ENCODE results near the gene DNAJC7. TPM values are rescaled to one million over a fixed set of nuclear protein-coding genes. Genes with fewer than 3 reads are reported as not detected.

DNAJC7 gene
- total RNA-seq, 2 donors from 2014 or later, result 112 to 116 TPM

- 88 to 90% methylated on average over 2 to 3 of the region's 3 CpGs for WGBS, 2 experiments (ENCODE audit: insufficient coverage in 1 of 2, insufficient read length in 1 of 2)
- TF ChIP-seq CTCF (conservative IDR thresholded peaks at IDR 0.05), result no peak
- no peak overlapping the region for H3K9ac ChIP-seq (ENCODE audit: extremely low read depth, low read length, poor library complexity, severe bottlenecking)
- H3K9me3 ChIP-seq (ENCODE audit: control insufficient read depth, low read length), result no peaks in the 10 kb centered on the region
- H3K36me3 ChIP-seq (ENCODE audit: control insufficient read depth, insufficient read depth, low read length), result peaks cover 7% of the 10 kb centered on the region
- H3K27ac Mint-ChIP-seq, result no peak overlapping the region
- no peaks in the 10 kb centered on the region for H3K27me3 Mint-ChIP-seq (ENCODE audit: insufficient read depth)
- no peak overlapping the region for H3K4me3 Mint-ChIP-seq
- no peaks in the 10 kb centered on the region for H3K27me3 ChIP-seq (ENCODE audit: control insufficient read depth, insufficient read depth, low read length, poor library complexity, severe bottlenecking)
- peaks cover 11% of the 10 kb centered on the region for H3K36me3 Mint-ChIP-seq (ENCODE audit: low read depth)
- DNase-seq, result no peak
- no peaks in the 10 kb centered on the region for H3K9me3 Mint-ChIP-seq
- no peaks in the 10 kb centered on the region for H3K4me1 Mint-ChIP-seq
- no peak overlapping the region for H3K27ac ChIP-seq (ENCODE audit: low read depth, low read length)
- no peak overlapping the region for H3K4me3 ChIP-seq (ENCODE audit: low read length)
- H3K4me1 ChIP-seq (ENCODE audit: control insufficient read depth, insufficient read depth, low read length), result no peaks in the 10 kb centered on the region
Measured at GRCh38 chr17:41944943-41945342, 72.3 kb downstream of the DNAJC7 start.

- Histone ChIP-seq H3K9ac (ENCODE audit: extremely low read depth, low read length, poor library complexity, severe bottlenecking) (no peak overlapping the region), H3K4me3 (ENCODE audit: low read length) (no peak overlapping the region), H3K4me1 (ENCODE audit: control insufficient read depth, insufficient read depth, low read length) (no peaks in the 10 kb centered on the region), H3K27ac (ENCODE audit: low read depth, low read length) (no peak overlapping the region), H3K9me3 (ENCODE audit: control insufficient read depth, low read length) (no peaks in the 10 kb centered on the region), H3K27me3 (ENCODE audit: control insufficient read depth, insufficient read depth, low read length, poor library complexity, severe bottlenecking) (no peaks in the 10 kb centered on the region), H3K36me3 (ENCODE audit: control insufficient read depth, insufficient read depth, low read length) (no peaks in the 10 kb centered on the region)
- Mint-ChIP-seq H3K4me3 (no peak overlapping the region), H3K27me3 (ENCODE audit: insufficient read depth) (no peaks in the 10 kb centered on the region), H3K36me3 (ENCODE audit: low read depth) (peaks cover 5% of the 10 kb centered on the region), H3K4me1 (no peaks in the 10 kb centered on the region), H3K9me3 (no peaks in the 10 kb centered on the region), H3K27ac (no peak overlapping the region)
- no peak for TF ChIP-seq CTCF (conservative IDR thresholded peaks at IDR 0.05)
- no peak for DNase-seq
- 94 to 95% methylated on average over 3 of the region's 3 CpGs for WGBS, 2 experiments (ENCODE audit: insufficient coverage in 1 of 2, insufficient read length in 1 of 2)
Measured at GRCh38 chr17:41943492-41943891, 73.7 kb downstream of the DNAJC7 start.

- Histone ChIP-seq H3K27me3 (ENCODE audit: control insufficient read depth, insufficient read depth, low read length, poor library complexity, severe bottlenecking) (no peaks in the 10 kb centered on the region), H3K36me3 (ENCODE audit: control insufficient read depth, insufficient read depth, low read length) (no peaks in the 10 kb centered on the region), H3K4me1 (ENCODE audit: control insufficient read depth, insufficient read depth, low read length) (no peaks in the 10 kb centered on the region), H3K9me3 (ENCODE audit: control insufficient read depth, low read length) (no peaks in the 10 kb centered on the region), H3K9ac (ENCODE audit: extremely low read depth, low read length, poor library complexity, severe bottlenecking) (no peak overlapping the region), H3K27ac (ENCODE audit: low read depth, low read length) (no peak overlapping the region), H3K4me3 (ENCODE audit: low read length) (no peak overlapping the region)
- Mint-ChIP-seq H3K4me3 (no peak overlapping the region), H3K27me3 (ENCODE audit: insufficient read depth) (no peaks in the 10 kb centered on the region), H3K27ac (no peak overlapping the region), H3K36me3 (ENCODE audit: low read depth) (peaks cover 5% of the 10 kb centered on the region), H3K9me3 (no peaks in the 10 kb centered on the region), H3K4me1 (no peaks in the 10 kb centered on the region)
- 92 to 96% methylated on average over 7 to 8 of the region's 8 CpGs for WGBS, 2 experiments (ENCODE audit: insufficient coverage in 1 of 2, insufficient read length in 1 of 2)
- no peak for TF ChIP-seq CTCF (conservative IDR thresholded peaks at IDR 0.05)
- DNase-seq, result no peak
Measured at GRCh38 chr17:41942626-41943373, 74.4 kb downstream of the DNAJC7 start.

All from endodermal cell (in vitro differentiated cells).